GM12878 (cell line): Measurements from ENCODE around the gene MRPL30. TPM values are rescaled to one million over a fixed set of nuclear protein-coding genes. Genes with fewer than 3 reads are reported as not detected.
"Not testable (repeated sequence)": the region's sequence is repeated elsewhere in the genome, so short reads cannot be mapped to it uniquely, and the experiment has no call there.

Experiments
- ATAC-seq: fragments of 200-7000 bp; cut with Tn5 transposase; 3 replicates; pipeline ENCODE4 v1.9.1; 2020; ENCODE audit warnings: mild to moderate bottlenecking, moderate library complexity
- BruUV-seq: library from RNA; stranded (reverse); fragments of 400-500 nt; replicated peaks from 2 replicates; lab custom pipeline; 2021; lab: Mats Ljungman, UMichigan
- CTCF ChIA-PET: fragments of 300-600 bp; sonication (Branson Sonifier 250); formaldehyde crosslinking; extraction: SDS; loops from one replicate; lab custom pipeline; 2021; ENCODE audit warnings: inconsistent platforms; lab: Yijun Ruan, JAX
- POLR2A ChIA-PET: fragments of 350-600 bp; formaldehyde crosslinking; extraction: SDS; loops from one replicate; lab custom pipeline; 2021; ENCODE audit warnings: inconsistent platforms; lab: Charles Lee
- RAD21 ChIA-PET: fragments of 300-600 bp; sonication (Branson Sonifier 250); formaldehyde crosslinking; loops from one replicate; lab custom pipeline; 2023; ENCODE audit warnings: antibody characterized with exemption; ENCODE audit not compliant: unreplicated experiment; lab: Charles Lee
- SMC1A ChIA-PET: fragments of 300-600 bp; sonication (Branson Sonifier 250); formaldehyde crosslinking; loops from one replicate; lab custom pipeline; 2023; ENCODE audit not compliant: unreplicated experiment, uncharacterized antibody; lab: Charles Lee
- DNase-seq: peaks from one replicate; pipeline ENCODE4 v3.0.0-alpha.2; 2011; ENCODE audit warnings: low read depth, low spot score
- FAIRE-seq: peaks from 3 replicates; lab custom pipeline; 2011; peaks lifted over from hg19 to GRCh38; lab: Jason Lieb, UNC
- H2AFZ ChIP-seq: 2 replicates; pipeline ENCODE4 v1.6.0; 2011; ENCODE audit warnings: low read depth, low read length, control low read depth; ENCODE audit not compliant: control insufficient read depth
- H3K27ac ChIP-seq: 2 replicates; pipeline ENCODE4 v1.5.1; 2011; ENCODE audit warnings: control low read depth; ENCODE audit not compliant: control insufficient read depth, insufficient read depth
- H3K27me3 ChIP-seq, 2 experiments: replicated peaks in 1 of 2; 2 replicates each; pipeline versions ENCODE4 v1.6.0 to v1.6.1; 2011; ENCODE audit warnings: low read length in 1 of 2; ENCODE audit not compliant: control insufficient read depth in 2 of 2, insufficient read depth in 2 of 2
- H3K36me3 ChIP-seq, 2 experiments: 2 replicates each; pipeline ENCODE4 v1.5.1; 2011; ENCODE audit warnings: low read length in 1 of 2; ENCODE audit not compliant: control insufficient read depth in 2 of 2, insufficient read depth in 2 of 2
- H3K4me1 ChIP-seq: 2 replicates; pipeline ENCODE4 v1.6.1; 2011; ENCODE audit warnings: mild to moderate bottlenecking, low read length, moderate library complexity, mixed read lengths; ENCODE audit not compliant: control insufficient read depth, insufficient read depth
- H3K4me2 ChIP-seq: 2 replicates; pipeline ENCODE4 v1.6.0; 2011; ENCODE audit warnings: control low read depth; ENCODE audit not compliant: control insufficient read depth, insufficient read depth
- H3K4me3 ChIP-seq: fragments of 200-600 bp; sonication (generic); 2 replicates; pipeline ENCODE4 v1.5.1; 2016
- H3K79me2 ChIP-seq: 2 replicates; pipeline ENCODE4 v1.6.0; 2011; ENCODE audit warnings: low read length; ENCODE audit not compliant: control insufficient read depth, insufficient read depth
- H3K9ac ChIP-seq: 2 replicates; pipeline ENCODE4 v1.8.0; 2011; ENCODE audit warnings: low read length, control low read depth, mixed read lengths; ENCODE audit not compliant: control insufficient read depth, insufficient read depth
- H3K9me3 ChIP-seq: replicated peaks from 3 replicates; pipeline ENCODE4 v1.5.1; 2011; ENCODE audit warnings: mild to moderate bottlenecking, low read length; ENCODE audit not compliant: control insufficient read depth, insufficient read depth
- H4K20me1 ChIP-seq: 2 replicates; pipeline ENCODE4 v1.6.0; 2011; ENCODE audit not compliant: control insufficient read depth, insufficient read depth
- ATF7 ChIP-seq: fragments of 450-650 bp; IDR thresholded peaks from 2 replicates; pipeline ENCODE4 v1.6.1; 2016; ENCODE audit warnings: low read depth, mild to moderate bottlenecking
- BHLHE40 ChIP-seq, 2 experiments: fragments of 450-650 bp in 1 of 2; IDR thresholded peaks; 2 replicates each; pipeline ENCODE4 v1.6.1; 2011 to 2017; ENCODE audit warnings: low read depth in 2 of 2, borderline replicate concordance in 1 of 2, improper control_type of control experiment in 1 of 2, low read length in 1 of 2, mild to moderate bottlenecking in 1 of 2
- CBFB ChIP-seq: IDR thresholded peaks from 2 replicates; pipeline ENCODE4 v1.6.1; 2016; ENCODE audit warnings: antibody characterized with exemption, low read depth
- ETV6 ChIP-seq, 2 experiments: fragments of 450-650 bp in 1 of 2; IDR thresholded peaks in 1 of 2; conservative IDR thresholded peaks in 1 of 2; 2 replicates each; pipeline ENCODE4 v1.6.1; 2014; ENCODE audit warnings: antibody characterized with exemption in 1 of 2, borderline replicate concordance in 1 of 2, low read depth in 1 of 2, mild to moderate bottlenecking in 1 of 2, moderate library complexity in 1 of 2
- KAT2A ChIP-seq: conservative IDR thresholded peaks from 2 replicates; pipeline ENCODE4 v1.6.1; 2011; ENCODE audit warnings: low read depth, low read length; ENCODE audit not compliant: control insufficient read depth
- KLF5 ChIP-seq: fragments of 450-650 bp; IDR thresholded peaks from 2 replicates; pipeline ENCODE4 v1.6.1; 2014; ENCODE audit warnings: mild to moderate bottlenecking; ENCODE audit not compliant: partially characterized antibody
- RCOR1 ChIP-seq: conservative IDR thresholded peaks from 2 replicates; pipeline ENCODE4 v1.6.1; 2012; ENCODE audit warnings: low read depth, low read length, improper control_type of control experiment
- RFX5 ChIP-seq: IDR thresholded peaks from 2 replicates; pipeline ENCODE4 v1.6.1; 2011; ENCODE audit warnings: low read depth, low read length, improper control_type of control experiment
- TCF12 ChIP-seq: IDR thresholded peaks from 2 replicates; pipeline ENCODE4 v1.6.1; 2011; ENCODE audit warnings: low read depth, mild to moderate bottlenecking, low read length
- WGBS: methylation state at CpG from one replicate; pipeline ENCODE4 v1.1.6; 2016; ENCODE audit warnings: low lambda C conversion rate; ENCODE audit not compliant: insufficient replicate concordance, insufficient coverage; ENCODE audit errors: missing lambda C conversion rate; 5-methylcytosine and 5-hydroxymethylcytosine counted together
- in situ Hi-C: fragments of 300-500 bp; cut with MboI; formaldehyde crosslinking; loops from 9 replicates; pipeline ENCODE4 v1.14.3; 2018; ENCODE audit warnings: mixed read lengths
- intact Hi-C: fragments of 100-400 bp; cut with micrococcal nuclease; formaldehyde crosslinking; loops from one replicate; pipeline ENCODE4 v1.14.2; 2022; ENCODE audit not compliant: unreplicated experiment
- polyA plus RNA-seq, 11 experiments: library from polyadenylated mRNA; depleted of rRNA in 4 of 11; unstranded in 6 of 11; stranded (reverse) in 5 of 11; fragments of >200 nt; fragmentation: Nextera tagmentation in 4 of 11; fragmentation: Illumina TruSeq in 1 of 11; extraction: Ambion mirVana in 4 of 11; extraction: Trizol in 1 of 11; gene quantifications; 1 replicate in 1 of 11; 2 replicates in 10 of 11; pipeline versions ENCODE4 v1.2.1 to v1.2.3, GENCODE V29; 2011 to 2016; ENCODE audit warnings: inconsistent platforms in 2 of 11, missing spikeins in 2 of 11, low read depth in 1 of 11
- total RNA-seq, 4 experiments: library from RNA; depleted of rRNA in 3 of 4; stranded (reverse); fragments of >200 nt in 3 of 4; fragmentation: Illumina TruSeq in 1 of 4; extraction: Trizol in 1 of 4; gene quantifications; 2 replicates each; pipeline versions ENCODE4 v1.2.1 to v1.2.3, GENCODE V29; 2013 to 2021
- TF ChIP-seq, protein P1 (sequence below): IDR thresholded peaks from 2 replicates; pipeline ENCODE4 v1.6.1; 2011; ENCODE audit warnings: low read depth, low read length, improper control_type of control experiment, borderline replicate concordance
- TF ChIP-seq, protein P2 (sequence below): fragments of 450-650 bp; IDR thresholded peaks from 2 replicates; pipeline ENCODE4 v1.6.1; 2017; ENCODE audit warnings: low read depth, mild to moderate bottlenecking, moderate library complexity
- TF ChIP-seq, protein P3 (sequence below): fragments of 450-650 bp; IDR thresholded peaks from 2 replicates; pipeline ENCODE4 v1.6.1; 2016; ENCODE audit warnings: mild to moderate bottlenecking, moderate library complexity, borderline replicate concordance

MRPL30 gene
- total and polyA plus RNA-seq, 10 of the 15 experiments (the other 5 are each of a cell fraction or from before 2014, with no cell fraction given) = 33.6 to 63.3 (median 40.1) TPM

DNA sequence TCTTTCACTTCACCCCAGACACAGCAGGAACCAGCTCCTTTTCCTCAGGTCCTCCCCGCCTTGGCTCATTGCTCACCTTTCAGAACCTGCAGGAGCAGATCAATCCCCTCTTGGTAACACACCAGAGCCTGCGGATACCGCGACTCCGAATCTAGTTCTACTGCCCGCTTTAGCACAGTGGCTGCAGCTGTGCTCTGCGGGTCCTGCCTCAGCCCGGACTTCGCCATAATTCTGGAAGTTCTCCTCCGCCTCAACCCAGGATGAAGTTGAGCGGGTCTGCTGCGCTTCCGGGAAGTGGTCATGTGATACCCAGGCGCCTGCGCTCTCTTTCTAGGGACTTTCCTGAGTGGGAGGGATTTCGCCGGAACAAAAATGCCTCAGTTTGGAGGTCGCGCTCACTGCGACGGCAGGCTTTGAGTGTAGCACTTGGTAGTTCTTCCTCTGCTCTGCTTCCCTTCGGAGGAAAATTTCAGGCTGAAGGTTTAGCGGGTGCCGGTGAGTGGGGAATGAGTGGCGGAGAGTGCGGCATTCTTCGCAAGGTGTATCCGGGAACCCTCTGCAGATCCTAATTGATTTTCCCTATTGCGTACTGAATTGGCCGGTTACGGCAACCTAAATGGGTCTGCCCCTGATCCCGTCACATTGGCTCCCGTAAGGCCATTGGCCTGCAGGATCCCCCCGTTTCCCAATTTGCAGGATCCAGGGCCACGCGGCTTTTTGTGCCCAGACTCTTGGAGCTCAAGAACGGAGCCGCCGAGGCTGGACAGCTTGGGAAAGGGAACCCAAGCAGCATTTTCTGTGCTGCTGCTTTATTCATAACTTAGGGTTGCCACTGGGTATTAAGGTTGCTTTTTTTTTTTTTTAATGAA, at the start of gene MRPL30, which contains the start of gene MITD1 (continued):
- TF ChIP-seq ETV6 (conservative IDR thresholded peaks at IDR 0.05 in 1 of 2, IDR thresholded peaks at IDR 0.05 in 1 of 2; ENCODE audit: borderline replicate concordance in 1 of 2, low read depth in 1 of 2) = peak; percentile 69 to 98; a peak in 2 of 4 replicates
- TF ChIP-seq, protein P1, sequence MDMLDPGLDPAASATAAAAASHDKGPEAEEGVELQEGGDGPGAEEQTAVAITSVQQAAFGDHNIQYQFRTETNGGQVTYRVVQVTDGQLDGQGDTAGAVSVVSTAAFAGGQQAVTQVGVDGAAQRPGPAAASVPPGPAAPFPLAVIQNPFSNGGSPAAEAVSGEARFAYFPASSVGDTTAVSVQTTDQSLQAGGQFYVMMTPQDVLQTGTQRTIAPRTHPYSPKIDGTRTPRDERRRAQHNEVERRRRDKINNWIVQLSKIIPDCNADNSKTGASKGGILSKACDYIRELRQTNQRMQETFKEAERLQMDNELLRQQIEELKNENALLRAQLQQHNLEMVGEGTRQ = peak; percentile 83
- TF ChIP-seq, protein P2, sequence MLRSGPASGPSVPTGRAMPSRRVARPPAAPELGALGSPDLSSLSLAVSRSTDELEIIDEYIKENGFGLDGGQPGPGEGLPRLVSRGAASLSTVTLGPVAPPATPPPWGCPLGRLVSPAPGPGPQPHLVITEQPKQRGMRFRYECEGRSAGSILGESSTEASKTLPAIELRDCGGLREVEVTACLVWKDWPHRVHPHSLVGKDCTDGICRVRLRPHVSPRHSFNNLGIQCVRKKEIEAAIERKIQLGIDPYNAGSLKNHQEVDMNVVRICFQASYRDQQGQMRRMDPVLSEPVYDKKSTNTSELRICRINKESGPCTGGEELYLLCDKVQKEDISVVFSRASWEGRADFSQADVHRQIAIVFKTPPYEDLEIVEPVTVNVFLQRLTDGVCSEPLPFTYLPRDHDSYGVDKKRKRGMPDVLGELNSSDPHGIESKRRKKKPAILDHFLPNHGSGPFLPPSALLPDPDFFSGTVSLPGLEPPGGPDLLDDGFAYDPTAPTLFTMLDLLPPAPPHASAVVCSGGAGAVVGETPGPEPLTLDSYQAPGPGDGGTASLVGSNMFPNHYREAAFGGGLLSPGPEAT = peak; percentile 99
- TF ChIP-seq TCF12 = peak; percentile 66
- no peak; the same call in 1 of the 2 replicates for TF ChIP-seq CBFB
- 0 out of 2 replicates have a peak, but pooled peaks have one; percentile 77 for TF ChIP-seq RCOR1
- TF ChIP-seq, protein P3, sequence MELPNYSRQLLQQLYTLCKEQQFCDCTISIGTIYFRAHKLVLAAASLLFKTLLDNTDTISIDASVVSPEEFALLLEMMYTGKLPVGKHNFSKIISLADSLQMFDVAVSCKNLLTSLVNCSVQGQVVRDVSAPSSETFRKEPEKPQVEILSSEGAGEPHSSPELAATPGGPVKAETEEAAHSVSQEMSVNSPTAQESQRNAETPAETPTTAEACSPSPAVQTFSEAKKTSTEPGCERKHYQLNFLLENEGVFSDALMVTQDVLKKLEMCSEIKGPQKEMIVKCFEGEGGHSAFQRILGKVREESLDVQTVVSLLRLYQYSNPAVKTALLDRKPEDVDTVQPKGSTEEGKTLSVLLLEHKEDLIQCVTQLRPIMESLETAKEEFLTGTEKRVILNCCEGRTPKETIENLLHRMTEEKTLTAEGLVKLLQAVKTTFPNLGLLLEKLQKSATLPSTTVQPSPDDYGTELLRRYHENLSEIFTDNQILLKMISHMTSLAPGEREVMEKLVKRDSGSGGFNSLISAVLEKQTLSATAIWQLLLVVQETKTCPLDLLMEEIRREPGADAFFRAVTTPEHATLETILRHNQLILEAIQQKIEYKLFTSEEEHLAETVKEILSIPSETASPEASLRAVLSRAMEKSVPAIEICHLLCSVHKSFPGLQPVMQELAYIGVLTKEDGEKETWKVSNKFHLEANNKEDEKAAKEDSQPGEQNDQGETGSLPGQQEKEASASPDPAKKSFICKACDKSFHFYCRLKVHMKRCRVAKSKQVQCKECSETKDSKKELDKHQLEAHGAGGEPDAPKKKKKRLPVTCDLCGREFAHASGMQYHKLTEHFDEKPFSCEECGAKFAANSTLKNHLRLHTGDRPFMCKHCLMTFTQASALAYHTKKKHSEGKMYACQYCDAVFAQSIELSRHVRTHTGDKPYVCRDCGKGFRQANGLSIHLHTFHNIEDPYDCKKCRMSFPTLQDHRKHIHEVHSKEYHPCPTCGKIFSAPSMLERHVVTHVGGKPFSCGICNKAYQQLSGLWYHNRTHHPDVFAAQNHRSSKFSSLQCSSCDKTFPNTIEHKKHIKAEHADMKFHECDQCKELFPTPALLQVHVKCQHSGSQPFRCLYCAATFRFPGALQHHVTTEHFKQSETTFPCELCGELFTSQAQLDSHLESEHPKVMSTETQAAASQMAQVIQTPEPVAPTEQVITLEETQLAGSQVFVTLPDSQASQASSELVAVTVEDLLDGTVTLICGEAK = peak; percentile 99
- TF ChIP-seq ATF7 = peak; percentile 77
- TF ChIP-seq KAT2A = no peak
- peak in 1 of 2 experiments; percentile 69; a peak in 3 of 4 replicates for TF ChIP-seq BHLHE40 (IDR thresholded peaks at IDR 0.05; ENCODE audit: borderline replicate concordance in 1 of 2, low read depth in 2 of 2, low read length in 1 of 2)
- peak; percentile 80 for TF ChIP-seq KLF5
- no peak; the same call in 1 of the 2 replicates for TF ChIP-seq RFX5
- TF ChIP-seq, all 136 proteins: peak for 82

DNA sequence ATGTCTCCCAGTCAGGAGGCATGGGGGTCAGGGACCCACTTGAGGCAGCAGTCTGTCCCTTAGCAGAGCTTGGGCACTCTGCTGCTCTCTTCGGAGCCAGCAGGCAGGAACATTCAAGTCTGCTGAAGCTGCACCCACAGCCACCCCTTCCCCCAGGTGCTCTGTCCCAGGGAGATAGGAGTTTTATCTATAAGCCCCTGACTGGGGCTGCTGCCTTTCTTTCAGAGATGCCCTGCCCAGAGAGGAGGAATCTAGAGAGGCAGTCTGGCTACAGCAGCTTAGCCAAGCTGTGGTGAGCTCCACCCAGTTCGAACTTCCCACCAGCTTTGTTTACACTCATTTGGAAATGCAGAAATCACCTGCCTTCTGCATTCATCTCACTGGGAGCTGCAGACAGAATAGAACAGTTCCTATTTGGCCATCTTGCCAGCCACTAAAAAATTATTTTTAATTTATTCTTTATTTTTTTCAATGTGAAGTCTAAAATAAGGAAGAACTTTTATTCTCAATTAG, 45.9 kb upstream of the MRPL30 start:
- RAD21 ChIA-PET, POLR2A ChIA-PET, in situ Hi-C loops, H2AFZ ChIP-seq, H3K4me1 ChIP-seq, H3K27ac ChIP-seq, H3K9ac ChIP-seq, H3K36me3 ChIP-seq, H3K27me3 ChIP-seq, CTCF ChIA-PET, intact Hi-C loops, DNase-seq, H4K20me1 ChIP-seq, H3K9me3 ChIP-seq, H3K79me2 ChIP-seq, BruUV-seq, FAIRE-seq, H3K4me2 ChIP-seq, H3K4me3 ChIP-seq, ATAC-seq: not testable (repeated sequence)
- 95% methylated on average over 2 of the region's 2 CpGs for WGBS
- SMC1A ChIA-PET = interaction anchor here (0.7 kb wide), 1 partner anchor 8 kb away, joined by 5 read pairs; no protein-coding TSS in a partner anchor
